ENCODE measurements around the gene E4F1. TPM values are rescaled to one million over a fixed set of nuclear protein-coding genes. Genes with fewer than 3 reads are reported as not detected.

Gene E4F1
- total and polyA plus RNA-seq, 10 of the 15 experiments (the other 5 are each of a cell fraction or from before 2014, with no cell fraction given): 0.23 to 36.5 (median 14.5) TPM

- TF ChIP-seq, protein P1, sequence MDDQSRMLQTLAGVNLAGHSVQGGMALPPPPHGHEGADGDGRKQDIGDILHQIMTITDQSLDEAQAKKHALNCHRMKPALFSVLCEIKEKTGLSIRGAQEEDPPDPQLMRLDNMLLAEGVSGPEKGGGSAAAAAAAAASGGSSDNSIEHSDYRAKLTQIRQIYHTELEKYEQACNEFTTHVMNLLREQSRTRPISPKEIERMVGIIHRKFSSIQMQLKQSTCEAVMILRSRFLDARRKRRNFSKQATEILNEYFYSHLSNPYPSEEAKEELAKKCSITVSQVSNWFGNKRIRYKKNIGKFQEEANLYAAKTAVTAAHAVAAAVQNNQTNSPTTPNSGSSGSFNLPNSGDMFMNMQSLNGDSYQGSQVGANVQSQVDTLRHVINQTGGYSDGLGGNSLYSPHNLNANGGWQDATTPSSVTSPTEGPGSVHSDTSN (IDR thresholded peaks at IDR 0.05; ENCODE audit: insufficient replicate concordance, low read depth, low read length): no peak
Measured at GRCh38 chr16:2210009-2210332, 13.4 kb upstream of the E4F1 start (continued).

- Histone ChIP-seq H2AFZ (ENCODE audit: control insufficient read depth, low read depth, low read length) (no peak within 1 kb of the TSS), H3K27me3 (replicated peaks in 1 of 2; ENCODE audit: control insufficient read depth in 2 of 2, insufficient read depth in 2 of 2, low read length in 1 of 2) (no peaks in the 10 kb centered on the region), H3K4me1 (ENCODE audit: control insufficient read depth, insufficient read depth, low read length) (peaks cover 6% of the 10 kb centered on the region; the same call in 1 of the 2 replicates), H3K9me3 (replicated peaks; ENCODE audit: control insufficient read depth, insufficient read depth, low read length) (no peaks in the 10 kb centered on the region), H3K9ac (ENCODE audit: control insufficient read depth, insufficient read depth, low read length) (no peak within 1 kb of the TSS), H4K20me1 (ENCODE audit: control insufficient read depth, insufficient read depth) (no peaks in the 10 kb centered on the region), H3K4me2 (ENCODE audit: control insufficient read depth, insufficient read depth) (no peak within 1 kb of the TSS), H3K79me2 (ENCODE audit: control insufficient read depth, insufficient read depth, low read length) (peaks cover 35% of the 10 kb centered on the region), H3K4me3 (no peak within 1 kb of the TSS), H3K27ac (ENCODE audit: control insufficient read depth, insufficient read depth) (no peak within 1 kb of the TSS), H3K36me3 (ENCODE audit: control insufficient read depth in 2 of 2, insufficient read depth in 2 of 2, low read length in 1 of 2) (peaks cover 8 to 19% of the 10 kb centered on the region in 2 experiments; a peak in 3 of 4 replicates)
- ChIA-PET SMC1A (ENCODE audit: uncharacterized antibody, unreplicated experiment) (no interaction called here), RAD21 (ENCODE audit: unreplicated experiment) (no interaction called here), POLR2A (no interaction called here), CTCF (interaction anchor here (0.5 to 1.1 kb wide), 2 partner anchors 16 to 45 kb away, joined by 3 read pairs; no protein-coding TSS in a partner anchor)
- in situ Hi-C loops (cut with MboI) (no loop called here), intact Hi-C loops (cut with micrococcal nuclease; ENCODE audit: unreplicated experiment) (no loop called here)
- DNase-seq (ENCODE audit: low read depth, low spot score) (no peak), ATAC-seq (no peak), FAIRE-seq (no peak)
- WGBS (ENCODE audit: insufficient coverage, insufficient replicate concordance, low lambda C conversion rate, missing lambda C conversion rate): 87% methylated on average over 24 of the region's 24 CpGs
- no TSS peak for BruUV-seq (replicated peaks)
- TF ChIP-seq TAF1 (IDR thresholded peaks at IDR 0.05; ENCODE audit: borderline replicate concordance, low read depth, low read length): no peak
- no peak for TF ChIP-seq ZNF274 (IDR thresholded peaks at IDR 0.05; ENCODE audit: insufficient read depth, insufficient read length)
- TF ChIP-seq, protein P2, sequence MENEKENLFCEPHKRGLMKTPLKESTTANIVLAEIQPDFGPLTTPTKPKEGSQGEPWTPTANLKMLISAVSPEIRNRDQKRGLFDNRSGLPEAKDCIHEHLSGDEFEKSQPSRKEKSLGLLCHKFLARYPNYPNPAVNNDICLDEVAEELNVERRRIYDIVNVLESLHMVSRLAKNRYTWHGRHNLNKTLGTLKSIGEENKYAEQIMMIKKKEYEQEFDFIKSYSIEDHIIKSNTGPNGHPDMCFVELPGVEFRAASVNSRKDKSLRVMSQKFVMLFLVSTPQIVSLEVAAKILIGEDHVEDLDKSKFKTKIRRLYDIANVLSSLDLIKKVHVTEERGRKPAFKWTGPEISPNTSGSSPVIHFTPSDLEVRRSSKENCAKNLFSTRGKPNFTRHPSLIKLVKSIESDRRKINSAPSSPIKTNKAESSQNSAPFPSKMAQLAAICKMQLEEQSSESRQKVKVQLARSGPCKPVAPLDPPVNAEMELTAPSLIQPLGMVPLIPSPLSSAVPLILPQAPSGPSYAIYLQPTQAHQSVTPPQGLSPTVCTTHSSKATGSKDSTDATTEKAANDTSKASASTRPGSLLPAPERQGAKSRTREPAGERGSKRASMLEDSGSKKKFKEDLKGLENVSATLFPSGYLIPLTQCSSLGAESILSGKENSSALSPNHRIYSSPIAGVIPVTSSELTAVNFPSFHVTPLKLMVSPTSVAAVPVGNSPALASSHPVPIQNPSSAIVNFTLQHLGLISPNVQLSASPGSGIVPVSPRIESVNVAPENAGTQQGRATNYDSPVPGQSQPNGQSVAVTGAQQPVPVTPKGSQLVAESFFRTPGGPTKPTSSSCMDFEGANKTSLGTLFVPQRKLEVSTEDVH (IDR thresholded peaks at IDR 0.05; ENCODE audit: low read depth, partially characterized antibody): no peak
- no peak for TF ChIP-seq SUPT20H (IDR thresholded peaks at IDR 0.05; ENCODE audit: borderline replicate concordance, control insufficient read depth, low read depth, low read length)
- peak; percentile 39; the same call in 1 of the 2 replicates for TF ChIP-seq MTA3 (IDR thresholded peaks at IDR 0.05; ENCODE audit: borderline replicate concordance, low read length)
- TF ChIP-seq NKRF (conservative IDR thresholded peaks at IDR 0.05): no peak
- TF ChIP-seq E2F4 (IDR thresholded peaks at IDR 0.05; ENCODE audit: low read depth, low read length): no peak
- no peak for TF ChIP-seq CHD4 (IDR thresholded peaks at IDR 0.05)
- no peak for TF ChIP-seq CHD2 (IDR thresholded peaks at IDR 0.05; ENCODE audit: borderline replicate concordance, low read depth, low read length)
Measured at GRCh38 chr16:2210386-2211365, 12.7 kb upstream of the E4F1 start, which contains the start of gene BRICD5. Gene BRICD5 (minus strand): TSS chr16:2210863. CDS start chr16:2210833, 30 bp downstream.
